ENCODE data around the gene COL19A1.

Gene COL19A1

GRCh38 chr6:70060680-70061079 is 194.3 kb downstream of the COL19A1 start:
- no peak for DNase-seq (ENCODE audit: low read depth)

- DNase-seq (ENCODE audit: low read depth), result no peak
These were observed 195.2 kb downstream of the COL19A1 start for GRCh38 chr6:70061546-70061945.

- DNase-seq (ENCODE audit: low read depth), result no peak
These were observed 195.7 kb downstream of the COL19A1 start for GRCh38 chr6:70062010-70062409.

DNA sequence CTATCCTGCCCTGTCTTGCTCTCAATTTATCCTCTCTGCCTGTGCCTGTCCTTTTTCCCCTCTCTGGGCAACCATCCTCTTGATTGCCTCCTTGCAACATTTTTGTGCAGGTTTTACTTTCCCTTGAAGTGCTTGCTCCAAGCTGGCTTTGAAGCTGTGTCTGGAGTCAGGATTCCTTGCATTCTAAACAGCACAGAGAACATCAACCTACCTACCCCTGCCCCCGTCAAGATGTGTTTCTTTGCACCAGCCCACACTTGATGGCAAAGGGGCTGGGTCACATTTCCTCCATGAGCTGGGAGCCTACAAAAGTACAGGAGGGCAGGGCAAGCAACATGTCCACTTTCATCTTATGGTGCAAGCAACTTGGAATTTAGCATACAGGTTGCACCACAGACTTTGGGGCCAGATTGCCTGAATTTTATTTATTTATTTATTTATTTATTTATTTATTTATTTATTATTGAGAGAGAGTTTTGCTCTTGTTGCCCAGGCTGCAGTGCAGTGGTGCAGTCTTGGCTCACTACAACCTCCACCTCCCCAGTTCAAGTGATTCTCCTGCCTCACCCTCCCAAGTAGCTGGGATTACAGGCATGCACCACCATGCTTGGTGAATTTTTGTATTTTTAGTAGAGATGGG is 206.3 kb downstream of the COL19A1 start:
- DNase-seq (ENCODE audit: low read depth), result no peak

DNA sequence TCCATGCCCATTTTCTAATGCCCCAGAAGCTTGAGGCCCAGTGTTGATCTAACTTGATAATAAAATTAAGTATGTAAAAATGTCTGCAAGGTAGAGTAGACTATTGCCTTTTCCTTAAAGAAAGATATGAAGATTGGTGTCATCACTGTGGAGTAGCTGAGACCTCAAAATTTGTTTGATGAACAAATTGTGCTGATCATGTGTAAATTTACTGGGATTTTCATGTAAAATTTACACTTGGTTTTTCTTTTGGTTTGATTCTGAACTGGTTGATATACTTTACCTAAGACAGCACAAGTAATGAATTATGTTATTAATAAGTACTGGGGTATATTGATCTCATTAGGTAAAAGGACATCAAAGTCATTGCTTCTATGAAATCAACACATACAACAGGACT is 207.3 kb downstream of the COL19A1 start:
- no peak for DNase-seq (ENCODE audit: low read depth)

- DNase-seq (ENCODE audit: low read depth), result no peak
These were observed 212.9 kb downstream of the COL19A1 start for GRCh38 chr6:70079241-70079640.

DNA sequence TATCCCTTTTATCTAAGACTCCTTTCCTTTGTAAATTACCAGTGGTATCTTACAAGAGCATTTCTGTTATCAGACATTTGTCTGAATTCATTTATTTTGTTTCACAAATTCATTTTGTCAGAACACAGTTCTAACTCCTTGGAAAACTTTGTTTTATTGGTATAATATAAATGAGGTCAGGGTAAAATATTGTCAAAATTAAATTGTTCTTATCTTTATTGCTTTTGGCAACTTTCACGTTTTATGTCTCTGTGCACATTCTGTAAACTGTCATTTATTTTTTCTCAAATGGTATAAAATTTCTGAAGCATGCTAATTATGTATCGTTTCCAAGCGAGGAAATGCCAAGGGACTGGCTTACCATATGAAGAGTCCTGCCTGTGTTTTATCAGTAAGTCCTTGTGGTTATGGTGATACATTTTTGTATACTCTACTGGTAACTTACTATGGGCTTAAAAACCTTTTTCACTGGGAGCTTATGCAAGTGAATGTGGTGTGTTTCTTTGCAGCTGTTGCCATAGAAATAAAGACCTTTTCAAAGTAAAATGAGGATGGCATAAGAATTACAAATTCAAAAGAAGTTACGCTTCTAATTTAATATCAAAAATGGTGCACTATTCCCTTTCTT is 214.2 kb downstream of the COL19A1 start:
- DNase-seq (ENCODE audit: low read depth), result no peak

DNA sequence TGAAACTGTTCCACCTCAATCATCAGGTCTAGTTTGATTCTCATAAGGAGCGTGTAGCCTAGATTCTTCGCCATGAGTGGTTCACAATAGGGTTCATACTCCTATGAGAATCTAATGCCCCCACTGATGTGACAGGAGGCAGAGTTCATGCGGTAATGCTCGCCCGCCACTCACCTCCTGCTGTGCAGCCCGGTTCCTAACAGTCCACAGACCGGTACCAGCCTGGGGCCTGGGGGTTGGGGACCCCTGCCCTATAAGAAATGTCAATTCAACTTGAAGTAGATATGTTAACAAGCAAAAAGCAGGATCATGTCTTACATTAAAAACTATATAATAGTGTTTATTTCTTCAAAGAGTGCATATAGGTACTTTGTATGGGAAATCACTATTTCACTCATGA is 216.5 kb downstream of the COL19A1 start:
- DNase-seq (ENCODE audit: low read depth), result no peak

DNA sequence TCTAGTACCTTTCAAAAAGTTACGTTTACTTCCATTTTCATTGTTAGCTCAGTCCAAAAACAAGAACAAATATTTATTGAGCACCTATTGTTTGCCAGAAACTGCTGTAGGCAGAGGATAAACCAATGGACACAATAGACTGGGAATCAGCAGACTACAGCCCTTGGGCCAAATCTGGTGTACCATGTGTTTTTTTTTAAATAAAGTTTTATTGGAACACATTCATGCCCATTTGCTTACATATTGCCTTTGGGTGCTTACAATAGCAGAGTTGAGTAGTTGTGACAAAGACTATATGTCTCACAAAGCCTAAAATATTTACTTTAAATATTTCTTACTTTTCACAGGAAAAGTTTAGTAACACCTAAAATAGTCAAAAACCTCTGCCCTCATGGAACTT is 220.4 kb downstream of the COL19A1 start:
- no peak for DNase-seq (ENCODE audit: low read depth)

- no peak for DNase-seq (ENCODE audit: low read depth)
These were observed 227.8 kb downstream of the COL19A1 start for GRCh38 chr6:70094156-70094555.

DNA sequence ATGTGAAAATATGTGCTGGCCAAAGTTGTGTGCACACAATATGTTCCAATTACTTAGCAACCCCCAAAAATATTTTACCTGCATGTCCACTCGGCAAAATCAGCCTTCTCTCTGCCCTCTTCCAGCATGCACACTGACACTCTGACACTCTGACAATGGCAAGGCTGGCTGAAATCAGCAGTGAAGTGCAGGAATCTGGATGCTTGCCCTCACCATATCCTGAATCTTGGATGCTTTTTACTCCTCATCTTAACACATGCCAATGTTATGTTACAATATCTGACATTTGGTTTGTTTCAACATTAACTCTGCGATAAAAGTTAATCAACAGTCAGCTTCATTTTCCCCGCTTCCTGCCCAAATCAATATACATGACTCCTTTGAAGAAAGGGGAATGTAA is 233.4 kb downstream of the COL19A1 start:
- DNase-seq (ENCODE audit: low read depth), result no peak

DNA sequence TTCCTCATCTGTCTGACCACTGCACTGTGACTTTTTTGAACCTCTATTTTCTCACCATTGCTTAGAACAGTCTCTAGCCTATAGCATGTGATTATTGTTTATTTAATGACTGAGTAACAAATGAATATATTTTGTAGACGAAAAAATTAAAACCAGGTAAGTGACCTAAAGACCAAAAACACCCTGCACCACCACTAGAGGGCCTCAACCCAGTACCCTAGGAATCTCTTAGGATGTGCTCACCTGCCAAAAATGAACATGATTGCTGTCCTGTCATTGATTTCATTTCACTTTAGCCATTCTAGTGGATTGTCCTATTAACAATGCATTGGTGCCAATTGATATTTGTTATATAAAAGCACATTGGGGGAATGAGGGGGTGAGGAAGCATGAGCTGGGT is 237.4 kb downstream of the COL19A1 start:
- DNase-seq (ENCODE audit: low read depth), result no peak

DNA sequence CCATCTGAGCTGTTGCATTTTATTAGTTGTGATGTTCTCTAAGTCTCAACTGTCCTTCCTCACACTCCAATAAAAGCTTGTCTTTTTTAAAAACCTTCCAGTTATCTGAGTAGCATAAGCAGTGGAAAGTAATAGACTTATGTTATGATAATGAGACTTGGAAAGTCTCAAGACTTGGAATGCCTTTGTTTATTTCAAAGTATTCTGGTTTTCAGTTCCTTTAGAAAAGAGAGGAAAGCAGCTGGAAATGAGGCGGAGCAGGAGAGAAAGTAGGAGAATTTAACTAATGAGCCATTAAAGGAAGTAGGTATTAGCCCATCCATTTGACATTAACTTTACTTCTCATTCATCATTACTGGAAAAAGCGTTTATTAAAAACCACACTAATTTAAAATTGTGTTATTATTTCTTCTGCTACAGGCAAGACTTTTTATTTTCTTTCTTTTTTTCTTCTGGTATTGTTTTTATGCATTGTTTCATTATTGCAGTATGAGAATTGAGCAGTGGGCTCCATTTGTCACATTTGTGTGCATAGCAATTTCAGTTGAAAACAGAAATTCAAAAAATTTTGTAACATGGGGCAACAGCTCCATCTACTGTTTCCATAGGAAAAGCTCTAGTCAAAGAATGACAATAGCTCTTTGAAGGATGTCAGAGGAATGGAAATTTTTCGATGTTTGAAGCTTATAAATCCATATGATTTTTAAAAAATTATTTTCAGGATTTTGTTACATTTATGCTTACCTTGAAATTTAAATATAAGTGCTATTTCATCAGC is 241.7 kb downstream of the COL19A1 start:
- DNase-seq (ENCODE audit: low read depth), result no peak

- no peak for DNase-seq (ENCODE audit: low read depth)
These were observed 244.0 kb downstream of the COL19A1 start for GRCh38 chr6:70110126-70111022.

DNA sequence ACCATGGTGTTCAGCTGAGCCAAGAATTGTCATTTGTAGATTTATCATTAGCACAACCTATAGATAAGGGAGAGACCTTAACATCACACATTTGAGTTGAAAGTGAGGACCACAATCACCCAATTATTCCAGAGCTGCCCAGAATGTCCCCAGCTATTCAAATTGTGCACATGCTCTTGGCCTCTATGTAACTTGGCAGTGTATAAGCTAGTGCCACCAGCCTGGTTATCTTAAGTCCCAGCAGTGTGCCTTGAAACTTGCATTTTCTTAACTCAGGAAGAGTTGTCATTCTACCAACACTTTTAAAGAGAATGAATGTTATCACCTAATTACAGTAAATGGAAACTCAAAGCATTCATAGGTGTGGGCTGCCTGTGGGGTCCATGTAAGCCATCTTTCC is 245.4 kb downstream of the COL19A1 start:
- DNase-seq (ENCODE audit: low read depth), result no peak

DNA sequence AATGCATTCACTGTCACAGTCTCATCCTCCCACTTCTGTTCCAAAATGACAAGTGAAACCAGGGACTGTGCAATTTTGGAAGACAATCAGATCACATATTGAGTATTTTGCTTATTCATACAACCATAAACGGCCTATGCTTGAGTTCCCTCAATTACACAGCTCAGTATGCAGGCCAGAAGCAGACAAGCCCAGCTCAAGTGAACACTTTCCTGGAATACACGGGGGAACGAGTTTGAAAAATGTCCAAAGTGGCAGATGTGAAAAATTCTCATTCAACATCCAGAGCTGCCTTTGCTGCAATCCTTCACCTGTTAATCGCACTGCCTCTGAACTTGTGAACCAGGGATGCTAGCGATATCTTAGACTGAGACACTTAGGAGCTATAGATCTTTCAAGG is 246.4 kb downstream of the COL19A1 start:
- no peak for DNase-seq (ENCODE audit: low read depth)

DNA sequence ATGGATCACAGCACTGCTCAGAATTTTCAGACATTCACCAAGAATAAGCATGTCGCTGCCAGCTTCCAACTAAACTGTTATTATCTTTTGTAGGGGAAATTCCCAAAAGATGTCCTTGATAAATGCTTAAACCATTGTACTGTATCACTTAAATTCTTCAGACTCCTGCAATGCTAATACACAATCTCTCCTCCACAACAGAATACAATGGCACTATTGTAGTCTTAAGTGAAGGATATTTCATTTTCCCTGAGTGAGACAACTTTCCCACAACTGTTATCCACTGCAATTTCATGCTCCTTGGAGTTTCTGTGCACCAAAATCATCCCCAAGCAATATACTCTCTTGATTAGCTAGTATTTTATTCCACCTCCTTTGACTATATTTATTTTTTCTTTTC is 246.8 kb downstream of the COL19A1 start:
- DNase-seq (ENCODE audit: low read depth), result no peak

- no peak for DNase-seq (ENCODE audit: low read depth)
These were observed 252.3 kb downstream of the COL19A1 start for GRCh38 chr6:70118670-70119069.

DNA sequence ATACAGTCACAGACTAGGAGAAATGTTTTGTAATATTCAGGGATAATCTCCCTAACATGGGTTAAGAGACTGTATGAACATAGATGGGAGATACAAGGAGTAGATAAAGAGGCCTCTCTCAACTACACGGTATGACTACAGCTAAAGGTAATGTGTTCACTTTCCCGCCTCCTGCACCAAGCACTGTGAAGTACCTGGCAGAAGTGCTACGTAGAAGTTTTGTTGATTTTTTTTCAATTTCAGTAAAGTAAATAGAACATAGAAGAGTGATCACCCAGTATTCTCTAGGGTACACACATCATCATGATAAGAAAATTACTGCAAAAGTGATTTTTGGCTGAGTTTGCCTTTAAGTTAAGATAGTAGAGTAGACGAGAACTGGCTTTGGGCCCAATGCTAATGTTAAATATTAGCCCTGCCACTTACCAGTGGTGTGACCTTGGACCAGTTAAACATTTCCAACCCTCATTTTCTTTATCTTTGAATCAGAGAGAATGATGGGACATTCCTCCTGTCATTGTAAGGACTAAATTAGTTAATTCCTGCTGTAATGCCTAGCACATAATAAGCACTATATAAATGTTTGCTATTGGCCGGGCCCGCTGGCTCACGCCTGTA is 253.0 kb downstream of the COL19A1 start:
- no peak for DNase-seq (ENCODE audit: low read depth)

GRCh38 chr6:70124443-70124842 is 258.1 kb downstream of the COL19A1 start:
- no peak for DNase-seq (ENCODE audit: low read depth)

DNA sequence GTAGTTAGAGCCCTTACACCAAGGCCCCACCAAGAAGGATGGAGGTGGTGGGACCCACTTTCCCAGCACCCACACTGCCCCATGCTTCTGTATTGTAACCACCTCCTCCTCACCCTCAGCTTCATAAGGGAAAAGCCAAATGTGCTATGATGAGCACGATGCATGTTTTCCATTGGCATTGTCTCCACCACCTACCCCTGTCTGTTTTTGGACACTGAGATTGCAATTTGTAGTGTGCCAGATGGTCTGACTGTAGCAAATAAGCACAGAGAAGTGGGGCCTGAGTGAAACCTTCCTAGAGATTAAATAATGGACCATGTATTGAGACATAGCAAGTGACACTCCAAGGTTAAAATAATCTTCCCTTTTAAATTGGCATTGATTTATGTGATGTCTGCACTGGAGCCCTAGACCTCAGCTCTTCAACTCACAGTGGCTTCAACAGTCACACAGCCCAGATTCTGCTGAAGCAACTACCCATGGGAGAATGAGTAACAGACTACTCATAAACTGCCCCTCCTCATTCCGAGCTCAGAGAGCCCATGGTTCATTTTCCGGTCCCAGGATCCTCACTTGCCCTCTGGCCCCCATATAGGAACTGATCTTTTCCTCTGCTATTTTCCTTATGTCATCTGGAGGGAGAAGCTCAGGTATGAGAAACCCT is 258.7 kb downstream of the COL19A1 start:
- no peak for DNase-seq (ENCODE audit: low read depth)
